Natural killer cell (primary cell): ENCODE data around the gene ENPP3. TPM values are rescaled to one million over a fixed set of nuclear protein-coding genes. Genes with fewer than 3 reads are reported as not detected.
"Not testable (repeated sequence)": the region's sequence is repeated elsewhere in the genome, so short reads cannot be mapped to it uniquely, and the experiment has no call there.

Experiments used
- ATAC-seq, 3 donors: fragments of 150-1000 bp in 2 of 3; fragments of 200-7000 bp in 1 of 3; cut with Tn5 transposase; 1 replicate in 1 of 3; 2 replicates in 2 of 3; pipeline ENCODE4 v1.10.0; 2021; ENCODE audit warnings: mild to moderate bottlenecking in 2 of 3, moderate library complexity in 2 of 3
- DNase-seq, 2 donors: peaks; one replicate each; pipeline versions ENCODE4 v3.0.0 to v3.0.0-alpha.2; 2013 to 2021; ENCODE audit warnings: mixed read lengths in 1 of 2
- H3K27ac ChIP-seq: one replicate; pipeline ENCODE4 v1.5.1; 2013; ENCODE audit warnings: mild to moderate bottlenecking, low read length
- H3K27me3 ChIP-seq: one replicate; pipeline ENCODE4 v1.6.1; 2013; ENCODE audit warnings: low read length; ENCODE audit not compliant: control insufficient read depth, insufficient read depth
- H3K36me3 ChIP-seq: one replicate; pipeline ENCODE4 v1.6.1; 2013; ENCODE audit warnings: low read length; ENCODE audit not compliant: control insufficient read depth, insufficient read depth
- H3K4me1 ChIP-seq: one replicate; pipeline ENCODE4 v1.6.1; 2013; ENCODE audit warnings: low read length; ENCODE audit not compliant: control insufficient read depth, insufficient read depth
- H3K4me3 ChIP-seq: one replicate; pipeline ENCODE4 v1.5.1; 2013; ENCODE audit warnings: low read length
- H3K9me3 ChIP-seq: one replicate; pipeline ENCODE4 v1.6.1; 2013; ENCODE audit warnings: low read length; ENCODE audit not compliant: control insufficient read depth, insufficient read depth
- H3K27ac Mint-ChIP-seq, 2 donors: one replicate each; pipeline ENCODE4 v1.8.0; 2022; ENCODE audit warnings: mild to moderate bottlenecking in 2 of 2, mixed read lengths in 2 of 2, moderate library complexity in 1 of 2
- H3K27me3 Mint-ChIP-seq, 2 donors: one replicate each; pipeline ENCODE4 v1.8.0; 2022; ENCODE audit warnings: low read depth in 2 of 2, mixed read lengths in 2 of 2
- H3K36me3 Mint-ChIP-seq: one replicate; pipeline ENCODE4 v1.8.0; 2022; ENCODE audit warnings: mixed read lengths
- H3K4me1 Mint-ChIP-seq, 2 donors: one replicate each; pipeline ENCODE4 v1.8.0; 2022; ENCODE audit warnings: mixed read lengths in 2 of 2
- H3K4me3 Mint-ChIP-seq: one replicate; pipeline ENCODE4 v1.8.0; 2022; ENCODE audit warnings: mild to moderate bottlenecking, moderate library complexity, mixed read lengths
- H3K9me3 Mint-ChIP-seq, 2 donors: one replicate each; pipeline ENCODE4 v1.8.0; 2022; ENCODE audit warnings: mixed read lengths in 2 of 2
- WGBS: methylation state at CpG from one replicate; pipeline ENCODE4 v1.1.7; 2013; ENCODE audit warnings: missing lambda C conversion rate; ENCODE audit not compliant: insufficient coverage; 5-methylcytosine and 5-hydroxymethylcytosine counted together
- intact Hi-C: fragments of 100-400 bp; cut with micrococcal nuclease; formaldehyde crosslinking; loops from one replicate; pipeline ENCODE4 v1.14.2; 2022
- total RNA-seq, 4 donors: library from RNA; stranded (reverse); fragments of 120-200 nt in 1 of 4; gene quantifications; one replicate each; pipeline versions ENCODE4 v1.2.3 to v1.2.4, GENCODE V29; 2013 to 2022
- TF ChIP-seq, protein P1 (sequence below): fragments of 200-600 bp; IDR thresholded peaks from one replicate; pipeline ENCODE4 v1.8.0; 2022; ENCODE audit warnings: antibody characterized with exemption

ENPP3 gene
- total RNA-seq, 3 donors from 2014 or later (not counting 1 experiment from before 2014, with no cell fraction given), result 0.33 to 32.4 (median 1.8) TPM

GRCh38 chr6:131715567-131715966 lies 78.5 kb downstream of the ENPP3 start:
- H3K27me3 Mint-ChIP-seq, H3K9me3 Mint-ChIP-seq, H3K4me3 Mint-ChIP-seq, H3K27ac Mint-ChIP-seq, DNase-seq, ATAC-seq, H3K4me1 Mint-ChIP-seq, H3K4me1 ChIP-seq, H3K27me3 ChIP-seq, H3K36me3 ChIP-seq, H3K27ac ChIP-seq, H3K9me3 ChIP-seq, H3K36me3 Mint-ChIP-seq, intact Hi-C loops, H3K4me3 ChIP-seq: not testable (repeated sequence)
- WGBS, result 84% methylated on average over 5 of the region's 6 CpGs

DNA sequence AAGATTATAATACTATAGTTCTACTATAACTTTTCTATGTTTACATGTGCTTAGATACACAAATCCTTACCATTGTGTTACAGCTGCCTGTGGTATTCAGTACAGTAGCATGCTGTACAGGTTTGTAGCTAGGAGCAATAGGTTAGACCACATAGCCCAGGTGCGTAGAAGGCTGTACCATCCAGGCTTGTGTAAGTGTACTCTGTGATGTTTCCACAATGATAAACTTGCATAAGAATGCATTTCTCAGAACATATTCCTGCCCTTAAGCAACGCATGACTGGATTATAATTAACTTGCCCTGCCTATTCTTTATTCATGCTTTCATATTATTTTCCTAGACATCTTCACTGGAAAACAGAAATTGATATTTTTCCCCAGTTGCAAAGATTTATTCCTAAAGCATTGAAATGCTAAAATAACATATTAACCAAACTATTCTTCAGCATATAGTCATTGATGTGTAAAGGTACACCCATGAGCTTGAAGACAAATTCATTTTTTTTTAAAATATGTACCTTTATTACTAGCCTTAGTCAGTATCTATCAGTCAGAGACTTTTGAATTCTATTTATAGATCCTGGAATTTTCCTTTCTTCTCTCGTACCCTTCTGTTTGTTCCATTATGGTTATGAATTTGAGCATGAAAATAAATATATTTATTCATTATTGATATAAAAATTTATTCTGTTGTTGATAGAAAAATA lies 80.9 kb downstream of the ENPP3 start:
- intact Hi-C loops, result no loop called here
- Mint-ChIP-seq H3K27me3 (no peaks in the 10 kb centered on the region), H3K27ac (no peak overlapping the region), H3K4me3 (no peak overlapping the region), H3K36me3 (no peaks in the 10 kb centered on the region), H3K9me3 (no peaks in the 10 kb centered on the region), H3K4me1 (no peaks in the 10 kb centered on the region)
- Histone ChIP-seq H3K36me3 (no peaks in the 10 kb centered on the region), H3K27ac (no peak overlapping the region), H3K4me3 (no peak overlapping the region), H3K27me3 (no peaks in the 10 kb centered on the region), H3K9me3 (no peaks in the 10 kb centered on the region), H3K4me1 (no peaks in the 10 kb centered on the region)
- WGBS, result 100% methylated on average over 2 of the region's 3 CpGs
- ATAC-seq (no peak), DNase-seq (no peak)
- TF ChIP-seq, protein P1, sequence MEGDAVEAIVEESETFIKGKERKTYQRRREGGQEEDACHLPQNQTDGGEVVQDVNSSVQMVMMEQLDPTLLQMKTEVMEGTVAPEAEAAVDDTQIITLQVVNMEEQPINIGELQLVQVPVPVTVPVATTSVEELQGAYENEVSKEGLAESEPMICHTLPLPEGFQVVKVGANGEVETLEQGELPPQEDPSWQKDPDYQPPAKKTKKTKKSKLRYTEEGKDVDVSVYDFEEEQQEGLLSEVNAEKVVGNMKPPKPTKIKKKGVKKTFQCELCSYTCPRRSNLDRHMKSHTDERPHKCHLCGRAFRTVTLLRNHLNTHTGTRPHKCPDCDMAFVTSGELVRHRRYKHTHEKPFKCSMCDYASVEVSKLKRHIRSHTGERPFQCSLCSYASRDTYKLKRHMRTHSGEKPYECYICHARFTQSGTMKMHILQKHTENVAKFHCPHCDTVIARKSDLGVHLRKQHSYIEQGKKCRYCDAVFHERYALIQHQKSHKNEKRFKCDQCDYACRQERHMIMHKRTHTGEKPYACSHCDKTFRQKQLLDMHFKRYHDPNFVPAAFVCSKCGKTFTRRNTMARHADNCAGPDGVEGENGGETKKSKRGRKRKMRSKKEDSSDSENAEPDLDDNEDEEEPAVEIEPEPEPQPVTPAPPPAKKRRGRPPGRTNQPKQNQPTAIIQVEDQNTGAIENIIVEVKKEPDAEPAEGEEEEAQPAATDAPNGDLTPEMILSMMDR, result no peak

DNA sequence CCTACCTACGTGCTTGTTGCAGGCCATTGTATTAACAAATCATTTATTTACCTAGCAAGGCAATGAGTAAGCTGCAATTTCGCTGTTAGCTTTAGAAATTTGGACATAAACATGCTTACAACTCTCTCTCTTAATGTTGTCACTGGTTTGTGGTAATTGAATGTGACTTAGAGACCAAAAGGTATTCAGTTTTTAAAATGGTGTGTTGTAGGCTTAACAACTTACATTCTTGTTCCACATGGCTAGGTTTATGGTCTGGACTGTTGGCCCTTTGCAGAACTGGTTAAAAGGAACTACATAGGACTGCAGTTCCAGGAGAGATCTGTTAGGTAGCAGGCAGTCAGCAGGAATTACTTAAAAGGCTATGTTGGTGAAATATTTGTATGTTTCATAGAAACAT lies 84.1 kb downstream of the ENPP3 start:
- Mint-ChIP-seq H3K36me3 (no peaks in the 10 kb centered on the region), H3K27me3 (no peaks in the 10 kb centered on the region), H3K4me3 (no peak overlapping the region), H3K9me3 (no peaks in the 10 kb centered on the region), H3K27ac (no peak overlapping the region), H3K4me1 (no peaks in the 10 kb centered on the region)
- ATAC-seq (no peak), DNase-seq (no peak)
- Histone ChIP-seq H3K9me3 (no peaks in the 10 kb centered on the region), H3K4me1 (no peaks in the 10 kb centered on the region), H3K36me3 (no peaks in the 10 kb centered on the region), H3K27ac (no peak overlapping the region), H3K4me3 (no peak overlapping the region), H3K27me3 (no peaks in the 10 kb centered on the region)
- intact Hi-C loops, result no loop called here
- TF ChIP-seq, protein P1, result no peak
- 65% methylated on average over 2 of the region's 2 CpGs for WGBS

GRCh38 chr6:131724114-131724513 lies 87.0 kb downstream of the ENPP3 start:
- Histone ChIP-seq H3K9me3 (no peaks in the 10 kb centered on the region), H3K27me3 (no peaks in the 10 kb centered on the region), H3K27ac (no peak overlapping the region), H3K4me3 (no peak overlapping the region), H3K4me1 (no peaks in the 10 kb centered on the region), H3K36me3 (no peaks in the 10 kb centered on the region)
- no peaks in the 10 kb centered on the region for H3K27me3 Mint-ChIP-seq
- no peak overlapping the region for H3K27ac Mint-ChIP-seq
- no peaks in the 10 kb centered on the region for H3K36me3 Mint-ChIP-seq
- no peak overlapping the region for H3K4me3 Mint-ChIP-seq
- TF ChIP-seq, protein P1, result no peak
- intact Hi-C loops, result no loop called here
- DNase-seq, result no peak
- ATAC-seq, result no peak
- no peaks in the 10 kb centered on the region for H3K9me3 Mint-ChIP-seq
- H3K4me1 Mint-ChIP-seq, result no peaks in the 10 kb centered on the region
- 85% methylated on average over 1 of the region's 2 CpGs for WGBS
